Measurements from ENCODE around the gene EPHA2. TPM values are rescaled to one million over a fixed set of nuclear protein-coding genes. Genes with fewer than 3 reads are reported as not detected.
A peak's percentile ranks its signal among the peaks of the same experiment; 100 is the strongest.

The EPHA2 gene
- total RNA-seq, 1 donor = 21.0 TPM

DNA sequence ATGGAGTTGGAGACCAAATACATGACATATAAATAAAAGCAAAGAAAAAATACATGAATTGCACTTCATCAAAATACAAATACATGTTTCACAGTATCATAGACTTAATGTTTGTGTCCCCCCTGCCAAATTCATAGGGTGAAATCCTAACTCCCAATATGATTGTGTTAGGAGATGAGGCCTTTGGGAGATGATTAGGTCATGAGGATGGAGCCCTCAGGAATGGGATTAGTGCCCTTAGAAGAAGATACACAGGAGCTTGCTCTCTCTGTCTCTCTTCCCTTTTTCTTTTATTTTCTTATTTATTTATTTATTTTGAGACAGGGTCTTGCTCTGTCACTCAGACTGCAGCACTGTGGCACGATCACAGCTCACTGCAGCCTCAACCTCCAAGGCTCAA, 56.5 kb downstream of the EPHA2 start:
- H3K27ac ChIP-seq (ENCODE audit: low read depth, low read length) = no peak overlapping the region
- peaks cover 2% of the 10 kb centered on the region for H3K27me3 ChIP-seq (ENCODE audit: insufficient read depth, low read length)
- H3K4me1 ChIP-seq (ENCODE audit: insufficient read depth, low read length) = no peaks in the 10 kb centered on the region
- H3K36me3 ChIP-seq (ENCODE audit: insufficient read depth, low read length) = no peaks in the 10 kb centered on the region
- no peaks in the 10 kb centered on the region for H3K9me3 ChIP-seq (ENCODE audit: low read depth, low read length)
- no peaks in the 10 kb centered on the region for H4K20me1 ChIP-seq (ENCODE audit: insufficient read depth, low read length)
- H3K79me2 ChIP-seq (ENCODE audit: insufficient read depth, low read length) = no peaks in the 10 kb centered on the region
- no peak overlapping the region for H3K4me2 ChIP-seq (ENCODE audit: insufficient read depth, low read length)
- no peak overlapping the region for H2AFZ ChIP-seq (ENCODE audit: low read length)
- H3K4me3 ChIP-seq (ENCODE audit: insufficient read depth, low read length) = no peak overlapping the region
- no peak for TF ChIP-seq CTCF (IDR thresholded peaks at IDR 0.05; ENCODE audit: extremely low read depth, low read depth, low read length)
- no peak for DNase-seq (ENCODE audit: insufficient read length, low spot score, missing footprints)

GRCh38 chr1:16095447-16095846, 60.4 kb downstream of the EPHA2 start:
- Histone ChIP-seq H3K9me3 (ENCODE audit: low read depth, low read length) (no peaks in the 10 kb centered on the region), H3K27ac (ENCODE audit: low read depth, low read length) (no peak overlapping the region), H4K20me1 (ENCODE audit: insufficient read depth, low read length) (no peaks in the 10 kb centered on the region), H3K4me2 (ENCODE audit: insufficient read depth, low read length) (no peak overlapping the region), H3K36me3 (ENCODE audit: insufficient read depth, low read length) (no peaks in the 10 kb centered on the region), H3K27me3 (ENCODE audit: insufficient read depth, low read length) (peaks cover 2% of the 10 kb centered on the region), H3K79me2 (ENCODE audit: insufficient read depth, low read length) (no peaks in the 10 kb centered on the region), H3K4me3 (ENCODE audit: insufficient read depth, low read length) (no peak overlapping the region), H2AFZ (ENCODE audit: low read length) (no peak overlapping the region), H3K4me1 (ENCODE audit: insufficient read depth, low read length) (no peaks in the 10 kb centered on the region)
- DNase-seq (ENCODE audit: insufficient read length, low spot score, missing footprints) = peak; percentile 29
- no peak for TF ChIP-seq CTCF (IDR thresholded peaks at IDR 0.05; ENCODE audit: extremely low read depth, low read depth, low read length)

- Histone ChIP-seq H3K4me2 (ENCODE audit: insufficient read depth, low read length) (no peak overlapping the region), H3K9me3 (ENCODE audit: low read depth, low read length) (no peaks in the 10 kb centered on the region), H3K79me2 (ENCODE audit: insufficient read depth, low read length) (no peaks in the 10 kb centered on the region), H4K20me1 (ENCODE audit: insufficient read depth, low read length) (no peaks in the 10 kb centered on the region), H3K27ac (ENCODE audit: low read depth, low read length) (no peak overlapping the region), H3K27me3 (ENCODE audit: insufficient read depth, low read length) (peaks cover 2% of the 10 kb centered on the region), H2AFZ (ENCODE audit: low read length) (no peak overlapping the region), H3K4me1 (ENCODE audit: insufficient read depth, low read length) (no peaks in the 10 kb centered on the region), H3K36me3 (ENCODE audit: insufficient read depth, low read length) (no peaks in the 10 kb centered on the region), H3K4me3 (ENCODE audit: insufficient read depth, low read length) (no peak overlapping the region)
- DNase-seq (ENCODE audit: insufficient read length, low spot score, missing footprints) = peak; percentile 41
- no peak for TF ChIP-seq CTCF (IDR thresholded peaks at IDR 0.05; ENCODE audit: extremely low read depth, low read depth, low read length)
Measured at GRCh38 chr1:16094453-16095158, 61.3 kb downstream of the EPHA2 start.

DNA sequence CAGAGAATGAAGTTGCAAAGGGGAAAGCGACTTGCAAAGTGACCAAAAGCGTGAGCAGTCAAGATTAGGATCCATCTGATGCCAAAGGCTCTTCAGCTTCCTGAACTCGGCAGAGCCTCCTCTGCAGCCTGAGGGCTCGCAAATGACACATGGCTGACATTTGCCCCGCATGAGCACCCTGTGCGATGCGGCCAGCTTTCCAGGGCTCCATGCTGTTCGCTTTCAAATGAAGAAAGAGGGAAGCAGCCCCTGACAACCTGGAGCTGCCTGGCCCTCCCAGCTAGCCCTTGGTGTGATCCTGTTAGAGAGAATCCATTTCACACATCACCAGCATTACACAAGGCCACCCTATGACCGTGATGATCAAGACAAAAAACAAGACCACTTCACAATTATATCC, 62.3 kb downstream of the EPHA2 start:
- Histone ChIP-seq H4K20me1 (ENCODE audit: insufficient read depth, low read length) (no peaks in the 10 kb centered on the region), H3K4me1 (ENCODE audit: insufficient read depth, low read length) (peaks cover 8% of the 10 kb centered on the region), H3K79me2 (ENCODE audit: insufficient read depth, low read length) (no peaks in the 10 kb centered on the region), H3K4me3 (ENCODE audit: insufficient read depth, low read length) (no peak overlapping the region), H2AFZ (ENCODE audit: low read length) (no peak overlapping the region), H3K9me3 (ENCODE audit: low read depth, low read length) (no peaks in the 10 kb centered on the region), H3K27me3 (ENCODE audit: insufficient read depth, low read length) (peaks cover 2% of the 10 kb centered on the region), H3K36me3 (ENCODE audit: insufficient read depth, low read length) (no peaks in the 10 kb centered on the region), H3K27ac (ENCODE audit: low read depth, low read length) (no peak overlapping the region), H3K4me2 (ENCODE audit: insufficient read depth, low read length) (no peak overlapping the region)
- DNase-seq (ENCODE audit: insufficient read length, low spot score, missing footprints) = peak; percentile 69
- TF ChIP-seq CTCF (IDR thresholded peaks at IDR 0.05; ENCODE audit: extremely low read depth, low read depth, low read length) = no peak

Data from osteoblast (primary cell).